ENCODE measurements around the gene PALLD.

DNA sequence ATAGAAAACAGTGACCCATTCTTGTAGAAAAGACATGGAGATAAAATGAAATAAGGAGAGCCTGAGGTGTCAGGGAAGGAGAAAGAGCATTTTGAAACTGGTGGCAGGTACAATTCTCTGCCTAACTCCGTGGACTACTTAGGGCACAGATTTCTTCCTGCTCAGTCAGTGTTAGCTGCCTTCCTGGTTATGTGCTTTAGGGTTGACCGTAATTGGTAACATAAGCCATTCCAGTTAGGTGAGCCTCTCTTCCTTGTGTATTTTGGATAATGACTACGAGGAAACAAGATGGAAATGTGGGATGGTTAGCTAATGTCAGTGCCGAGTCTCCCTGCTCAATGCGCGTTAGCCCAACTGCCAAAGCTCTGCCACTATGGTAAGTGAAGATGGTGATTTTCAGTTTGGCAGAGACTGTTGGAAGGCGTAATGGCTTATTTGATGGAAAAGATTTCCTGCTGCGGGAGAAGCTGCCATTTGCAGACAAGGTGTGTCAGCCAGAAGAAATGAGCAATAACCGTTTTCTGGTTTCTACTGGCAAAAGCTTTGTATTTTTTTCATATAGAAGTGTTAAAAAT lies 339.1 kb downstream of the PALLD start:
- TF ChIP-seq, protein P1, sequence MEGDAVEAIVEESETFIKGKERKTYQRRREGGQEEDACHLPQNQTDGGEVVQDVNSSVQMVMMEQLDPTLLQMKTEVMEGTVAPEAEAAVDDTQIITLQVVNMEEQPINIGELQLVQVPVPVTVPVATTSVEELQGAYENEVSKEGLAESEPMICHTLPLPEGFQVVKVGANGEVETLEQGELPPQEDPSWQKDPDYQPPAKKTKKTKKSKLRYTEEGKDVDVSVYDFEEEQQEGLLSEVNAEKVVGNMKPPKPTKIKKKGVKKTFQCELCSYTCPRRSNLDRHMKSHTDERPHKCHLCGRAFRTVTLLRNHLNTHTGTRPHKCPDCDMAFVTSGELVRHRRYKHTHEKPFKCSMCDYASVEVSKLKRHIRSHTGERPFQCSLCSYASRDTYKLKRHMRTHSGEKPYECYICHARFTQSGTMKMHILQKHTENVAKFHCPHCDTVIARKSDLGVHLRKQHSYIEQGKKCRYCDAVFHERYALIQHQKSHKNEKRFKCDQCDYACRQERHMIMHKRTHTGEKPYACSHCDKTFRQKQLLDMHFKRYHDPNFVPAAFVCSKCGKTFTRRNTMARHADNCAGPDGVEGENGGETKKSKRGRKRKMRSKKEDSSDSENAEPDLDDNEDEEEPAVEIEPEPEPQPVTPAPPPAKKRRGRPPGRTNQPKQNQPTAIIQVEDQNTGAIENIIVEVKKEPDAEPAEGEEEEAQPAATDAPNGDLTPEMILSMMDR (IDR thresholded peaks at IDR 0.05; ENCODE audit: low read depth, low read length): no peak
- TF ChIP-seq, protein P2, sequence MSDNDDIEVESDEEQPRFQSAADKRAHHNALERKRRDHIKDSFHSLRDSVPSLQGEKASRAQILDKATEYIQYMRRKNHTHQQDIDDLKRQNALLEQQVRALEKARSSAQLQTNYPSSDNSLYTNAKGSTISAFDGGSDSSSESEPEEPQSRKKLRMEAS (IDR thresholded peaks at IDR 0.05; ENCODE audit: low read depth, low read length): no peak
- TF ChIP-seq POLR2A (IDR thresholded peaks at IDR 0.05; ENCODE audit: extremely low read depth, insufficient read length) (no peak), MYC (IDR thresholded peaks at IDR 0.05; ENCODE audit: low read depth, low read length) (no peak)
